Vagina (tissue), 2 donors: ENCODE measurements around the gene PLCE1.

Experiments
- POLR2A ChIP-seq, 2 donors: fragments of 450-650 bp; IDR thresholded peaks; one replicate each; pipeline ENCODE4 v1.6.1; 2017; ENCODE audit warnings: antibody characterized with exemption in 2 of 2, mild to moderate bottlenecking in 2 of 2, moderate library complexity in 2 of 2
- TF ChIP-seq, protein P1 (sequence below), 3 experiments: fragments of 450-650 bp in 2 of 3; fragments of 200-600 bp in 1 of 3; sonication (generic) in 1 of 3; IDR thresholded peaks; one replicate each; pipeline ENCODE4 v1.5.1; 2017 to 2019; ENCODE audit warnings: antibody characterized with exemption in 3 of 3, mild to moderate bottlenecking in 2 of 3, moderate library complexity in 2 of 3

GRCh38 chr10:93995598-93996271, 2.0 kb downstream of the PLCE1 start:
- TF ChIP-seq, protein P1, sequence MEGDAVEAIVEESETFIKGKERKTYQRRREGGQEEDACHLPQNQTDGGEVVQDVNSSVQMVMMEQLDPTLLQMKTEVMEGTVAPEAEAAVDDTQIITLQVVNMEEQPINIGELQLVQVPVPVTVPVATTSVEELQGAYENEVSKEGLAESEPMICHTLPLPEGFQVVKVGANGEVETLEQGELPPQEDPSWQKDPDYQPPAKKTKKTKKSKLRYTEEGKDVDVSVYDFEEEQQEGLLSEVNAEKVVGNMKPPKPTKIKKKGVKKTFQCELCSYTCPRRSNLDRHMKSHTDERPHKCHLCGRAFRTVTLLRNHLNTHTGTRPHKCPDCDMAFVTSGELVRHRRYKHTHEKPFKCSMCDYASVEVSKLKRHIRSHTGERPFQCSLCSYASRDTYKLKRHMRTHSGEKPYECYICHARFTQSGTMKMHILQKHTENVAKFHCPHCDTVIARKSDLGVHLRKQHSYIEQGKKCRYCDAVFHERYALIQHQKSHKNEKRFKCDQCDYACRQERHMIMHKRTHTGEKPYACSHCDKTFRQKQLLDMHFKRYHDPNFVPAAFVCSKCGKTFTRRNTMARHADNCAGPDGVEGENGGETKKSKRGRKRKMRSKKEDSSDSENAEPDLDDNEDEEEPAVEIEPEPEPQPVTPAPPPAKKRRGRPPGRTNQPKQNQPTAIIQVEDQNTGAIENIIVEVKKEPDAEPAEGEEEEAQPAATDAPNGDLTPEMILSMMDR (IDR thresholded peaks at IDR 0.05) = no peak
- no peak for TF ChIP-seq POLR2A (IDR thresholded peaks at IDR 0.05)
